ENCODE results near the gene OR6B1.

DNA sequence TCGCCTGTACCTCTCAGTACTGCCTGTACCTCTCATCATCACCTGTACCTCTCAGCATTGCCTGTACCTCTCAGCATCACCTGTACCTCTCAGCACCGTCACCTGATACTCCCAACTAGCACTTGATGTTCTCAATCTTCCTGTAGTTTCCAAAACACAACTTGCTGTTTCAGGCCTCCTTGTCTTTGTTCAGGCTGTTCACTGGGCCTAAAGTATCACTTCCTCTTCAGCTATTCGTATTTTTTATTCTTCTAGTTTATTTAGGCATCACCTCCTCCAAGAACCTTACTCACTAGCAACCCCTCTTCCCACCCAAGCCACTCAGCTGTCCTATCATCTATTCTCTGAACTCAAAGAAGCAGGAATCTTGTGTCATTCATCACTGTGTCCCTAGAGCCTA is 24.1 kb downstream of the OR6B1 start:
- TF ChIP-seq, protein P1, sequence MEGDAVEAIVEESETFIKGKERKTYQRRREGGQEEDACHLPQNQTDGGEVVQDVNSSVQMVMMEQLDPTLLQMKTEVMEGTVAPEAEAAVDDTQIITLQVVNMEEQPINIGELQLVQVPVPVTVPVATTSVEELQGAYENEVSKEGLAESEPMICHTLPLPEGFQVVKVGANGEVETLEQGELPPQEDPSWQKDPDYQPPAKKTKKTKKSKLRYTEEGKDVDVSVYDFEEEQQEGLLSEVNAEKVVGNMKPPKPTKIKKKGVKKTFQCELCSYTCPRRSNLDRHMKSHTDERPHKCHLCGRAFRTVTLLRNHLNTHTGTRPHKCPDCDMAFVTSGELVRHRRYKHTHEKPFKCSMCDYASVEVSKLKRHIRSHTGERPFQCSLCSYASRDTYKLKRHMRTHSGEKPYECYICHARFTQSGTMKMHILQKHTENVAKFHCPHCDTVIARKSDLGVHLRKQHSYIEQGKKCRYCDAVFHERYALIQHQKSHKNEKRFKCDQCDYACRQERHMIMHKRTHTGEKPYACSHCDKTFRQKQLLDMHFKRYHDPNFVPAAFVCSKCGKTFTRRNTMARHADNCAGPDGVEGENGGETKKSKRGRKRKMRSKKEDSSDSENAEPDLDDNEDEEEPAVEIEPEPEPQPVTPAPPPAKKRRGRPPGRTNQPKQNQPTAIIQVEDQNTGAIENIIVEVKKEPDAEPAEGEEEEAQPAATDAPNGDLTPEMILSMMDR (IDR thresholded peaks at IDR 0.05; ENCODE audit: control extremely low read depth in 1 of 3, insufficient read depth in 1 of 3, low read depth in 1 of 3, low read length in 3 of 3) = no peak
- TF ChIP-seq POLR2A (IDR thresholded peaks at IDR 0.05; ENCODE audit: control extremely low read depth in 1 of 2, low read depth in 2 of 2, low read length in 2 of 2) = no peak
- no peak for TF ChIP-seq SRF (IDR thresholded peaks at IDR 0.05; ENCODE audit: low read depth, low read length)
- no peak for TF ChIP-seq TBP (IDR thresholded peaks at IDR 0.05; ENCODE audit: low read depth, low read length)
- TF ChIP-seq, protein P2, sequence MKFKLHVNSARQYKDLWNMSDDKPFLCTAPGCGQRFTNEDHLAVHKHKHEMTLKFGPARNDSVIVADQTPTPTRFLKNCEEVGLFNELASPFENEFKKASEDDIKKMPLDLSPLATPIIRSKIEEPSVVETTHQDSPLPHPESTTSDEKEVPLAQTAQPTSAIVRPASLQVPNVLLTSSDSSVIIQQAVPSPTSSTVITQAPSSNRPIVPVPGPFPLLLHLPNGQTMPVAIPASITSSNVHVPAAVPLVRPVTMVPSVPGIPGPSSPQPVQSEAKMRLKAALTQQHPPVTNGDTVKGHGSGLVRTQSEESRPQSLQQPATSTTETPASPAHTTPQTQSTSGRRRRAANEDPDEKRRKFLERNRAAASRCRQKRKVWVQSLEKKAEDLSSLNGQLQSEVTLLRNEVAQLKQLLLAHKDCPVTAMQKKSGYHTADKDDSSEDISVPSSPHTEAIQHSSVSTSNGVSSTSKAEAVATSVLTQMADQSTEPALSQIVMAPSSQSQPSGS (IDR thresholded peaks at IDR 0.05; ENCODE audit: low read length) = no peak
- TF ChIP-seq, protein P3, sequence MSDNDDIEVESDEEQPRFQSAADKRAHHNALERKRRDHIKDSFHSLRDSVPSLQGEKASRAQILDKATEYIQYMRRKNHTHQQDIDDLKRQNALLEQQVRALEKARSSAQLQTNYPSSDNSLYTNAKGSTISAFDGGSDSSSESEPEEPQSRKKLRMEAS (IDR thresholded peaks at IDR 0.05) = no peak
- no peak for TF ChIP-seq SP2 (IDR thresholded peaks at IDR 0.05; ENCODE audit: low read length)
- TF ChIP-seq JUND (IDR thresholded peaks at IDR 0.05; ENCODE audit: low read length) = no peak
- no peak for TF ChIP-seq POLR2AphosphoS5 (IDR thresholded peaks at IDR 0.05; ENCODE audit: low read depth, low read length)
- TF ChIP-seq CHD2 (IDR thresholded peaks at IDR 0.05; ENCODE audit: low read length) = no peak

All from H1 (cell line).